BLaER1 treated with 17β-estradiol and CSF1 and Interleukin-3, amounts not matched to agents 10 nM and 100 nM (cell line): ENCODE measurements around the gene PDCL2.
A peak's percentile ranks its signal among the peaks of the same experiment; 100 is the strongest.
"Not testable (repeated sequence)": the region's sequence is repeated elsewhere in the genome, so short reads cannot be mapped to it uniquely, and the experiment has no call there.

Experiments
- H3K27ac ChIP-seq, 11 experiments: shearing (Covaris generic); formaldehyde crosslinking; 2 replicates each; pipeline ENCODE4 v1.8.1; 2022
- H3K27me3 ChIP-seq, 11 experiments: shearing (Covaris generic); formaldehyde crosslinking; 2 replicates each; pipeline ENCODE4 v1.8.1; 2022
- H3K36me3 ChIP-seq, 11 experiments: shearing (Covaris generic); formaldehyde crosslinking; 2 replicates each; pipeline ENCODE4 v1.8.1; 2022
- H3K4me1 ChIP-seq, 10 experiments: shearing (Covaris generic); formaldehyde crosslinking; 2 replicates each; pipeline ENCODE4 v1.8.1; 2022
- H3K4me2 ChIP-seq, 11 experiments: shearing (Covaris generic); formaldehyde crosslinking; 2 replicates each; pipeline ENCODE4 v1.8.1; 2022
- H3K4me3 ChIP-seq, 10 experiments: shearing (Covaris generic); formaldehyde crosslinking; 2 replicates each; pipeline ENCODE4 v1.8.1; 2022
- H3K9ac ChIP-seq, 11 experiments: shearing (Covaris generic); formaldehyde crosslinking; 2 replicates each; pipeline ENCODE4 v1.8.1; 2022
- H3K9me3 ChIP-seq, 11 experiments: shearing (Covaris generic); formaldehyde crosslinking; replicated peaks in 1 of 11; 2 replicates each; pipeline ENCODE4 v1.8.1; 2022
- H4K20me1 ChIP-seq, 11 experiments: shearing (Covaris generic); formaldehyde crosslinking; 2 replicates each; pipeline ENCODE4 v1.8.1; 2022
- Cebpa-rat ChIP-seq, 11 experiments: shearing (Covaris generic); IDR thresholded peaks; 2 replicates each; pipeline ENCODE4 v1.8.1; 2022

PDCL2 gene

DNA sequence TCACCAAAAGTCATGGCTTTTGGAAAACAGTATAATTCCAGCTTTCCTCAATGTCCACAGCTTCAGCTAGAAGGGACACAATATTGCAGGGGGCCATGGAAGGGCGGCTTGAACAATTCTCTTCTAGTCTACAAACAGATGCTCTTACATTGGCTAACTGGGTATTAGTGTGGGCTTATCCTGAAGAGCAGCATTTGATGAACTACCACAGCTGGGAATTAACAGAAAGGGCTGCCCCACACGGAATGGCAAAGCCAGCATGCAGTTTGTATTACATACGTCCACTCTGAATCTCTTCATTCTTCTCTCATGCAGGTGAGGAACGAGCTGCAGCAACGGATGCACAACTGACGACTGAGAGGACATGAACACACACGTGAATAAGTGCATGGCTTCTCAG lies 13.0 kb upstream of the PDCL2 start:
- Histone ChIP-seq H3K4me3 (no peak overlapping the region), H3K36me3 (no peaks in the 10 kb centered on the region), H3K27me3 (no peaks in the 10 kb centered on the region), H3K9ac (no peak overlapping the region), H3K4me1 (peaks cover 0 to 5% (median 0%) of the 10 kb centered on the region in 10 experiments; a peak in 1 of 20 replicates), H3K9me3 (no peaks in the 10 kb centered on the region), H4K20me1 (no peaks in the 10 kb centered on the region), H3K4me2 (no peak overlapping the region), H3K27ac (no peak overlapping the region)
- no peak for TF ChIP-seq Cebpa-rat (IDR thresholded peaks at IDR 0.05)

DNA sequence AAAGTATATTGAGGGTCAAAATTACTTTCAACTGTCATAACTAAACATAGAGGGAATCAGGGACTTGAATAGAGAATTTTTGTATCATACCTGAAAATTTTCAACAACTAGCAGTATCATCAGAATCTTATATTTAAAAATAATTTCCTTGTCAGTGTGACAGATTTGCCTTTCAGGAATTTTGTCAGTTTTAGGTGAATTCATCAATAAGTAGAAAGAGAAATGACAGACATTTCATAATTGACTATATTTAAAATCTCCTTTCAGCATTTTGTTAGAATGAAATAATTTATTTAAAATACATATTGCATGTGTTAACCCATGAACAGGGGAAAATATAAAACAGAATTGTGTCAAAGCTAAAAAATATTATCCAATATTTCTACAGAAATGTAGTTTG lies 8.6 kb upstream of the PDCL2 start:
- Histone ChIP-seq H3K27ac (no peak overlapping the region), H3K27me3 (no peaks in the 10 kb centered on the region), H3K9me3 (no peaks in the 10 kb centered on the region; a peak in 1 of 22 replicates), H3K4me2 (no peak overlapping the region), H3K4me3 (no peak overlapping the region), H3K9ac (no peak overlapping the region), H4K20me1 (no peaks in the 10 kb centered on the region), H3K4me1 (no peaks in the 10 kb centered on the region), H3K36me3 (no peaks in the 10 kb centered on the region)
- TF ChIP-seq Cebpa-rat (IDR thresholded peaks at IDR 0.05) = no peak

GRCh38 chr4:55598641-55599040 lies 6.6 kb upstream of the PDCL2 start:
- Histone ChIP-seq H3K9ac (no peak overlapping the region), H3K4me1 (no peaks in the 10 kb centered on the region), H3K27ac (no peak overlapping the region), H3K4me3 (no peak overlapping the region), H3K4me2 (no peak overlapping the region), H3K27me3 (no peaks in the 10 kb centered on the region), H3K9me3 (no peaks in the 10 kb centered on the region; a peak in 1 of 22 replicates), H4K20me1 (no peaks in the 10 kb centered on the region), H3K36me3 (no peaks in the 10 kb centered on the region)
- no peak for TF ChIP-seq Cebpa-rat (IDR thresholded peaks at IDR 0.05)

- H3K27ac ChIP-seq = no peak overlapping the region
Observed at GRCh38 chr4:55588160-55588559, 3.9 kb downstream of the PDCL2 start.

DNA sequence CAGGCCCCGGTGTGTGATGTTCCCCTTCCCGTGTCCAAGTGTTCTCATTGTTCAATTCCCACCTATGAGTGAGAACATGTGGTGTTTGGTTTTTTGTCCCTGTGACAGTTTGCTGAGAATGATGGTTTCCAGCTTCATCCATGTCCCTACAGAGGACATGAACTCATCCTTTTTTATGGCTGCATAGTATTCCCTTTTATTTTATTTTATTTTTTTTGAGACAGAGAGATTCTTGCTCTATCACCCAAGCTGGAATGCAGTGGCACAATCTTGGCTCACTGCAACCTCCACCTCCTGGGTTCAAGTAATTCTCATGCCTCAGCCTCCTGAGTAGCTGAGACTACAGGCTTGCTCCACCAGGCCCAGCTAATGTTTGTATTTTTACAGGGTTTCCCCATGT lies 9.3 kb downstream of the PDCL2 start:
- H3K27me3 ChIP-seq, H3K9ac ChIP-seq, H3K4me3 ChIP-seq, H4K20me1 ChIP-seq, H3K36me3 ChIP-seq, H3K4me2 ChIP-seq, H3K27ac ChIP-seq: not testable (repeated sequence)
- Histone ChIP-seq H3K4me1 (peaks cover 0 to 23% (median 15%) of the 10 kb centered on the region in 10 experiments; a peak in 11 of 20 replicates), H3K9me3 (peaks cover 10 to 16% (median 12%) of the 10 kb centered on the region in 11 experiments; a peak in 19 of 22 replicates)

More at GRCh38 chr4:55588160-55588559, 3.9 kb downstream of the PDCL2 start:
- H3K9ac ChIP-seq = no peak overlapping the region
- TF ChIP-seq Cebpa-rat (IDR thresholded peaks at IDR 0.05) = no peak
- no peaks in the 10 kb centered on the region for H4K20me1 ChIP-seq
- H3K4me1 ChIP-seq = no peaks in the 10 kb centered on the region
- H3K4me3 ChIP-seq = no peak overlapping the region
- H3K27me3 ChIP-seq = no peaks in the 10 kb centered on the region
- H3K36me3 ChIP-seq = no peaks in the 10 kb centered on the region
- H3K4me2 ChIP-seq = no peak overlapping the region
- H3K9me3 ChIP-seq = peaks cover 6 to 30% (median 22%) of the 10 kb centered on the region in 11 experiments; a peak in 20 of 22 replicates

DNA sequence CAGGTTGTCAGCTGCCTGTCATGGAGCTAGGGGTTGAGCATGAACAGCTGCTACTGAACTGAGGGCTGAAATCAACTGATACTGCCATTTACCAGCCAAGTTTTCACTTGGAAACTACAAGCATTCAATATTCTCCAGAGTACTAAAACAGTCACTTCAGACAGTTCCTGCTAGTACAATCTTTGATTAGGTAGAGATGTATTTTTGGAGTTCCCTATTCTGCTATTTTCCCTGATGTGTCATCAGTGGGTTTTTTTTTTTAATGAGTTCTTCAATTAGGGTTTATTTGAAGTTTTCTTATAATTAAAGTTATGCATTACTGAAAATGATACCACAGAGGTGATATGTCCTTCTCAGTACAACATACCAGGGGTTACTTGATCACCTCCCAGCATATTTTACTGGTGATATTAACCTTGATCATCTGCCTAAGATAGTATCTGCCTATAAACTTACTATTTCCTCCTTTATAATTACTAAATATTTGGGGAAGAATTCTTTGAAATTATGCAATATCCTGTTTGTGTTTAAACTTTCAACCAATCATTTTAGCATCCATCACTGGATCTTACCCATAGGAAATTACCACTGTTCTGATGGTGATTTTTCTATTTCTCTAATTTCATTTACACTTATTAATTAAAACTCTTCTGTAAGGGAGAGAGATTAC lies 13.6 kb downstream of the PDCL2 start:
- Histone ChIP-seq H3K4me3 (no peak overlapping the region), H3K27me3 (no peaks in the 10 kb centered on the region), H3K9ac (peak overlapping the region in 4 of 11 experiments; percentile 42 to 67 (median 60); a peak in 7 of 22 replicates), H4K20me1 (no peaks in the 10 kb centered on the region), H3K36me3 (no peaks in the 10 kb centered on the region), H3K27ac (peak overlapping the region in 5 of 11 experiments; percentile 20 to 80 (median 69); a peak in 9 of 22 replicates), H3K4me1 (peaks cover 0 to 34% (median 15%) of the 10 kb centered on the region in 10 experiments; a peak in 11 of 20 replicates), H3K4me2 (peak overlapping the region in 7 of 11 experiments; percentile 9 to 84 (median 76); a peak in 11 of 22 replicates), H3K9me3 (peaks cover 15 to 28% (median 24%) of the 10 kb centered on the region in 11 experiments)
- TF ChIP-seq Cebpa-rat (IDR thresholded peaks at IDR 0.05) = no peak

GRCh38 chr4:55575513-55575912 lies 16.5 kb downstream of the PDCL2 start:
- no peaks in the 10 kb centered on the region for H4K20me1 ChIP-seq
- H3K27ac ChIP-seq = no peak overlapping the region
- TF ChIP-seq Cebpa-rat (IDR thresholded peaks at IDR 0.05) = no peak
- no peak overlapping the region for H3K4me3 ChIP-seq
- H3K36me3 ChIP-seq = no peaks in the 10 kb centered on the region
- H3K9ac ChIP-seq = no peak overlapping the region
- H3K27me3 ChIP-seq = no peaks in the 10 kb centered on the region
- no peak overlapping the region for H3K4me2 ChIP-seq
- H3K9me3 ChIP-seq = peaks cover 8 to 21% (median 16%) of the 10 kb centered on the region in 11 experiments; a peak in 21 of 22 replicates
- H3K4me1 ChIP-seq = peaks cover 0 to 49% (median 15%) of the 10 kb centered on the region in 10 experiments; a peak in 11 of 20 replicates

- Histone ChIP-seq H4K20me1 (no peaks in the 10 kb centered on the region), H3K27me3 (no peaks in the 10 kb centered on the region), H3K9ac (no peak overlapping the region), H3K4me3 (no peak overlapping the region), H3K4me2 (no peak overlapping the region), H3K36me3 (no peaks in the 10 kb centered on the region), H3K4me1 (peaks cover 0 to 41% (median 12%) of the 10 kb centered on the region in 10 experiments; a peak in 11 of 20 replicates), H3K27ac (no peak overlapping the region), H3K9me3 (peaks cover 8 to 21% (median 16%) of the 10 kb centered on the region in 11 experiments; a peak in 21 of 22 replicates)
- TF ChIP-seq Cebpa-rat (IDR thresholded peaks at IDR 0.05) = no peak
Observed at GRCh38 chr4:55574252-55574651, 17.8 kb downstream of the PDCL2 start.

DNA sequence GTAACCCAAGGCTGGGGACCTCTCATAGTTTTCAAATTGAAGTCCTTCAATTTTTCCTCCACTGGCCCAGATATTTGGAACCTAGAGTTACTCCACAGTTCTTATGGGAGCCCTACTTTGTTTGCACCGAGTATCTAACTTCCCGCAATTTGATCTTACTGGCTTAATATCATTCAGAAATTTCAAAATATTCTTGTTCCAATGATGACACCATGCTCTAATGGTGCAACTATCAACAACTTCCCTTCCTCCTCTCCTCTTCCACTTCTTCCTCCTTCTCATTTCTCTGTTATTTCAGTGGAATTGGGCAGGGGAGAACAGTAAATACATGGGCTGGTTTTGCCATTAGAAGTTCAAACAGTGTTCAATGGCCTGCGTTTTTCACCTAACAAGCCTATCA lies 20.2 kb downstream of the PDCL2 start:
- H3K9me3 ChIP-seq = peaks cover 8 to 21% (median 16%) of the 10 kb centered on the region in 11 experiments; a peak in 21 of 22 replicates
- no peaks in the 10 kb centered on the region for H3K36me3 ChIP-seq
- H3K27ac ChIP-seq = no peak overlapping the region
- no peak overlapping the region for H3K4me3 ChIP-seq
- H3K4me1 ChIP-seq = peaks cover 0 to 16% (median 0%) of the 10 kb centered on the region in 10 experiments; a peak in 5 of 20 replicates
- TF ChIP-seq Cebpa-rat (IDR thresholded peaks at IDR 0.05) = no peak
- peak overlapping the region in 2 of 11 experiments; percentile 38 to 43; a peak in 4 of 22 replicates for H3K4me2 ChIP-seq
- H4K20me1 ChIP-seq = no peaks in the 10 kb centered on the region
- H3K9ac ChIP-seq = no peak overlapping the region
- no peaks in the 10 kb centered on the region for H3K27me3 ChIP-seq
